HepG2 (cell line): Measurements from ENCODE around the gene ABT1. TPM values are rescaled to one million over a fixed set of nuclear protein-coding genes. Genes with fewer than 3 reads are reported as not detected.

Source experiments
- ATAC-seq: fragments of 200-7000 bp; cut with Tn5 transposase; 3 replicates; pipeline ENCODE4 v1.9.1; 2020; ENCODE audit warnings: mild to moderate bottlenecking, moderate library complexity
- BruUV-seq: library from RNA; stranded (reverse); fragments of 400-500 nt; replicated peaks from 2 replicates; lab custom pipeline; 2021; lab: Mats Ljungman, UMichigan
- CTCF ChIA-PET: fragments of 300-600 bp; formaldehyde crosslinking; extraction: SDS; loops from one replicate; lab custom pipeline; 2021; ENCODE audit warnings: low total read pairs, inconsistent platforms, low intra/inter-chr PET ratio; lab: Yijun Ruan, JAX
- POLR2A ChIA-PET: fragments of 350-600 bp; sonication (Branson Sonifier 250); formaldehyde crosslinking; loops from one replicate; lab custom pipeline; 2020; ENCODE audit warnings: antibody characterized with exemption, inconsistent platforms; lab: Yijun Ruan, JAX
- DNase-seq: peaks from one replicate; pipeline ENCODE4 v3.0.0-alpha.2; 2015; ENCODE audit warnings: low spot score
- FAIRE-seq: peaks from 3 replicates; lab custom pipeline; 2011; peaks lifted over from hg19 to GRCh38; lab: Jason Lieb, UNC
- H2AFZ ChIP-seq: one replicate; pipeline ENCODE4 v1.6.1; 2011; ENCODE audit warnings: low read length, inconsistent platforms
- H3K27ac ChIP-seq: fragments of 300-600 bp; 3 replicates; pipeline ENCODE4 v1.8.0; 2011; ENCODE audit warnings: mixed run types, mild to moderate bottlenecking, mixed read lengths, low read length, inconsistent platforms; ENCODE audit not compliant: insufficient read depth; ENCODE audit errors: extremely low read length
- H3K27me3 ChIP-seq, 2 experiments: fragments of 200-600 bp in 1 of 2; 2 replicates in 1 of 2; 3 replicates in 1 of 2; pipeline versions ENCODE4 v1.6.0 to v1.8.0; 2011; ENCODE audit warnings: low read length in 2 of 2, mild to moderate bottlenecking in 2 of 2, moderate library complexity in 2 of 2, inconsistent platforms in 1 of 2; ENCODE audit not compliant: insufficient read depth in 2 of 2, control insufficient read depth in 1 of 2
- H3K36me3 ChIP-seq, 2 experiments: fragments of 200-600 bp in 1 of 2; replicated peaks in 1 of 2; 2 replicates in 1 of 2; 3 replicates in 1 of 2; pipeline versions ENCODE4 v1.5.1 to v1.8.0; 2011; ENCODE audit warnings: low read length in 2 of 2, inconsistent platforms in 1 of 2; ENCODE audit not compliant: insufficient read depth in 2 of 2, control insufficient read depth in 1 of 2
- H3K4me1 ChIP-seq: 2 replicates; pipeline ENCODE4 v1.5.1; 2012; ENCODE audit warnings: low read length, inconsistent platforms; ENCODE audit not compliant: insufficient read depth
- H3K4me2 ChIP-seq: 2 replicates; pipeline ENCODE4 v1.6.0; 2011; ENCODE audit warnings: low read depth, low read length, inconsistent platforms
- H3K4me3 ChIP-seq, 3 experiments: fragments of 200-600 bp in 1 of 3; sonication (generic), shearing (Covaris generic) in 1 of 3; replicated peaks in 1 of 3; 2 replicates each; pipeline ENCODE4 v1.5.1; 2011 to 2016; ENCODE audit warnings: low read length in 3 of 3, inconsistent platforms in 2 of 3, low read depth in 2 of 3, mild to moderate bottlenecking in 2 of 3, control low read depth in 1 of 3, mixed read lengths in 1 of 3; ENCODE audit not compliant: insufficient read depth in 1 of 3
- H3K79me2 ChIP-seq: one replicate; pipeline ENCODE4 v1.6.1; 2011; ENCODE audit warnings: low read length, inconsistent platforms; ENCODE audit not compliant: insufficient read depth
- H3K9ac ChIP-seq: 2 replicates; pipeline ENCODE4 v1.6.0; 2011; ENCODE audit warnings: mild to moderate bottlenecking, low read depth, low read length, inconsistent platforms; ENCODE audit not compliant: insufficient read depth
- H3K9me3 ChIP-seq: 2 replicates; pipeline ENCODE4 v1.5.1; 2012; ENCODE audit warnings: mild to moderate bottlenecking, low read length
- H4K20me1 ChIP-seq: 2 replicates; pipeline ENCODE4 v1.6.0; 2011; ENCODE audit warnings: inconsistent platforms, mild to moderate bottlenecking, low read length, moderate library complexity; ENCODE audit not compliant: insufficient read depth
- ATF1 ChIP-seq: IDR thresholded peaks from 2 replicates; pipeline ENCODE4 v1.6.1; 2016; ENCODE audit warnings: mild to moderate bottlenecking, control low read depth
- ELF1 ChIP-seq: sonication (generic); formaldehyde crosslinking; IDR thresholded peaks from 2 replicates; pipeline ENCODE4 v1.4.0; 2020; ENCODE audit warnings: missing genetic modification reagents
- HDAC2 ChIP-seq: sonication (generic); formaldehyde crosslinking; IDR thresholded peaks from 2 replicates; pipeline ENCODE4 v1.4.0; 2020; ENCODE audit warnings: missing genetic modification reagents
- HNRNPH1 ChIP-seq: fragments of 200-400 bp; formaldehyde crosslinking; optimal IDR thresholded peaks from 2 replicates; pipeline ENCODE3; 2017; ENCODE audit warnings: mild to moderate bottlenecking, low read depth, low read length
- MBNL3 ChIP-seq: fragments of 250-450 bp; sonication (Bioruptor Pico); conservative IDR thresholded peaks from 2 replicates; pipeline ENCODE4 v1.8.0; 2022; ENCODE audit warnings: mild to moderate bottlenecking, inconsistent platforms
- MEF2D ChIP-seq: sonication (generic); formaldehyde crosslinking; IDR thresholded peaks from 2 replicates; pipeline ENCODE4 v1.5.1; 2020; ENCODE audit warnings: mild to moderate bottlenecking, missing genetic modification reagents
- PITX1 ChIP-seq: sonication (generic); formaldehyde crosslinking; IDR thresholded peaks from 2 replicates; pipeline ENCODE4 v1.5.1; 2020; ENCODE audit warnings: mild to moderate bottlenecking, missing genetic modification reagents
- RFX5 ChIP-seq: IDR thresholded peaks from 2 replicates; pipeline ENCODE4 v1.6.1; 2011; ENCODE audit warnings: low read depth, low read length, improper control_type of control experiment
- ZBTB26 ChIP-seq: IDR thresholded peaks from 2 replicates; pipeline ENCODE4 v1.6.1; 2016; ENCODE audit warnings: missing compliant biosample characterization, missing genetic modification reagents, borderline replicate concordance
- ZBTB49 ChIP-seq: sonication (generic); formaldehyde crosslinking; IDR thresholded peaks from 2 replicates; pipeline ENCODE4 v1.4.0; 2020; ENCODE audit warnings: missing genetic modification reagents, borderline replicate concordance
- ZKSCAN1 ChIP-seq: fragments of 150-350 bp; IDR thresholded peaks from 2 replicates; pipeline ENCODE4 v1.6.1; 2014; ENCODE audit warnings: low read length
- ZNF224 ChIP-seq: sonication (generic); formaldehyde crosslinking; IDR thresholded peaks from 2 replicates; pipeline ENCODE4 v1.5.0; 2020; ENCODE audit warnings: mild to moderate bottlenecking, missing genetic modification reagents
- ZNF24 ChIP-seq: fragments of 450-650 bp; IDR thresholded peaks from 2 replicates; pipeline ENCODE4 v1.6.1; 2017; ENCODE audit warnings: antibody characterized with exemption, mild to moderate bottlenecking
- ZNF552 ChIP-seq: sonication (generic); formaldehyde crosslinking; IDR thresholded peaks from 2 replicates; pipeline ENCODE4 v1.9.0; 2022; ENCODE audit warnings: missing genetic modification reagents, mild to moderate bottlenecking, borderline replicate concordance
- WGBS: methylation state at CpG from one replicate; pipeline ENCODE4 v1.1.6; 2017; ENCODE audit warnings: low lambda C conversion rate; 5-methylcytosine and 5-hydroxymethylcytosine counted together
- in situ Hi-C: cut with HindIII; loops from 2 replicates; pipeline ENCODE4 v1.10.0; 2017; ENCODE audit warnings: low pct_unique_long_range_greater_than_20kb; ENCODE audit not compliant: extremely low pct_ligation_motif_present
- intact Hi-C: fragments of 100-400 bp; cut with micrococcal nuclease; formaldehyde crosslinking; loops from one replicate; pipeline ENCODE4 v1.10.0; 2022; ENCODE audit not compliant: unreplicated experiment
- polyA plus RNA-seq, 8 experiments: library from polyadenylated mRNA; depleted of rRNA in 3 of 8; stranded (reverse) in 7 of 8; unstranded in 1 of 8; fragments of >200 nt; fragmentation: Illumina TruSeq in 4 of 8; extraction: Trizol in 4 of 8; gene quantifications; 2 replicates each; pipeline versions ENCODE4 v1.2.1 to v1.2.3, GENCODE V29; 2011 to 2016; ENCODE audit warnings: low read depth in 4 of 8, missing spikeins in 1 of 8, mixed read lengths in 1 of 8; ENCODE audit not compliant: insufficient read depth in 1 of 8
- total RNA-seq, 5 experiments: library from RNA; depleted of rRNA; stranded (reverse); fragments of >200 nt; fragmentation: Illumina TruSeq; extraction: Trizol; gene quantifications; 2 replicates each; pipeline ENCODE4 v1.2.3, GENCODE V29; 2016; ENCODE audit warnings: low read depth in 1 of 5

The ABT1 gene
- total and polyA plus RNA-seq, 2 of the 13 experiments (the other 11 are each of a cell fraction or from before 2014, with no cell fraction given) = 38.4 TPM

GRCh38 chr6:26575494-26575939, 21.2 kb upstream of the ABT1 start:
- ATAC-seq (no peak), FAIRE-seq (no peak), DNase-seq (no peak)
- H3K9me3 ChIP-seq = no peaks in the 10 kb centered on the region
- 76% methylated on average over 10 of the region's 10 CpGs for WGBS
- no peaks in the 10 kb centered on the region for H4K20me1 ChIP-seq
- in situ Hi-C loops (no loop called here), intact Hi-C loops (no loop called here)
- BruUV-seq = no TSS peak
- no peak overlapping the region for H3K9ac ChIP-seq
- no peak overlapping the region for H3K4me3 ChIP-seq
- no peak overlapping the region for H3K27ac ChIP-seq
- H3K27me3 ChIP-seq = no peaks in the 10 kb centered on the region
- POLR2A ChIA-PET = no interaction called here
- no peak overlapping the region for H2AFZ ChIP-seq
- no peaks in the 10 kb centered on the region for H3K36me3 ChIP-seq
- no peak for TF ChIP-seq MEF2D (CRISPR knock-in tag)
- 0 out of 2 replicates have a peak, but pooled peaks have one; percentile 25 for TF ChIP-seq ZBTB26 (CRISPR knock-in tag)
- TF ChIP-seq ELF1 (CRISPR knock-in tag) = no peak
- no peak for TF ChIP-seq ZNF552 (CRISPR knock-in tag)
- TF ChIP-seq ATF1 (CRISPR knock-in tag) = 0 out of 2 replicates have a peak, but pooled peaks have one; percentile 25
- TF ChIP-seq MBNL3 = no peak
- TF ChIP-seq ZNF224 (CRISPR knock-in tag) = no peak
- no peak for TF ChIP-seq ZBTB49 (CRISPR knock-in tag)
- no peak for TF ChIP-seq HNRNPH1
- TF ChIP-seq HDAC2 (CRISPR knock-in tag) = no peak
- TF ChIP-seq PITX1 (CRISPR knock-in tag) = no peak
- no peak for TF ChIP-seq ZKSCAN1
- no peak for TF ChIP-seq RFX5
- TF ChIP-seq ZNF24 = peak; percentile 51; the same call in 1 of the 2 replicates
- TF ChIP-seq, all 625 proteins: peak for 3
- Histone ChIP-seq H3K79me2 (no peaks in the 10 kb centered on the region), H3K4me1 (peaks cover 41% of the 10 kb centered on the region), H3K4me2 (peak overlapping the region; percentile 74)
- CTCF ChIA-PET = interaction anchor here (2.3 kb wide), 1 partner anchor 20 kb away, joined by 8 read pairs; the partner anchor contains the start of gene ABT1
